ENCODE measurements around the gene ELOVL5. TPM values are rescaled to one million over a fixed set of nuclear protein-coding genes. Genes with fewer than 3 reads are reported as not detected.

ELOVL5 gene
- total and polyA plus RNA-seq, 2 donors (not counting 1 experiment from before 2014, with no cell fraction given), result 128 to 144 TPM

DNA sequence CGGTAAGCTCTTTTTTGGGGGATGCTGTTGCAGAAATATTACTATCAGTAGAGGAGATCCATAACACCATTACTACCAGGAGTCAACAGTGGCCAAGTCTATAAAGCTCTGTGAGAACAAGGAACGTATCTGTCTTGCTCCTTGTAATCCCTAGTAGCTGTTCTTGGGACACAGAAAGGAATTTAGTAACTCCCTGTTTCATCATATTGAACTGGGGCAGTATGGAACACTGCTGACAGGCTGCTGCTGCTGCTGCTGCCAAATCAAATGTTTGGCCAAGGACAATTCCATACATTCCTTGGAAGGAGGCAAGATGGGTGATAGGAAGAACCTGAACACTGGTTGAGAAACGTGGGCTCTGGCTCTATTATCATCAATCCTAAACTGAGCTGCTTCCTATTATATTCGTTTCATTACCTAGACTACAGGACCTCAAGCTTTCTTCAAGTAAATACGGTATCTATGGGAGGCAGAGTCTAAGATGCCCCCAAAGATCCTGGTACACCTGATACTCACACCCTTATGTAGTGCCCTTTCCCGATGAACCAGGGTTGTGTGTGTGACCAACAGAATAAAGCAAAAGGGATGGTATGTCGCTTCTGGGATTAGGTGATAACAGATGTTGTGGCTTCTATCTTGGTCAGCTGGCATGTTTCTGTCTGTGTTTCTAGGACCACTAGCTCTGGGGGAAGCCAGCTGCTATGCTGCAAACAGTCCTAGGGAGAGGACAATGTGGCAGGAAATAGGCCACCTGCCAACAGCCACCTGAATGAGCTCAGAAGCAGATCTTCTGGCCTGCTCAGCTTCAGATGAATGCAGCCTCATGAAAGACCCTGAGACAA, 39.5 kb downstream of the ELOVL5 start:
- ChIA-PET CTCF (interaction anchor here (0.9 to 3.0 kb wide), 14 partner anchors 8 to 175 kb away, joined by 3 to 9 read pairs (median 5); no protein-coding TSS in a partner anchor), POLR2A (no interaction called here)
- Mint-ChIP-seq H3K4me3 (peak overlapping the region; percentile 70), H3K27ac (peak overlapping the region; percentile 85), H3K27me3 (no peaks in the 10 kb centered on the region), H3K4me1 (peaks cover 80% of the 10 kb centered on the region), H3K9me3 (ENCODE audit: insufficient read depth) (no peaks in the 10 kb centered on the region)
- Histone ChIP-seq H3K36me3 (replicated peaks in 1 of 2; ENCODE audit: control extremely low read depth in 1 of 2, control insufficient read depth in 1 of 2, extremely low read depth in 1 of 2, insufficient read depth in 2 of 2, low read length in 1 of 2) (peaks cover 6 to 7% of the 10 kb centered on the region in 2 experiments), H3K4me3 (ENCODE audit: control extremely low read depth in 1 of 5, extremely low read depth in 1 of 5, insufficient read depth in 1 of 5, low read depth in 2 of 5, low read length in 4 of 5) (peak overlapping the region in 1 of 5 experiments; percentile 2), H3K27ac (ENCODE audit: low read length in 2 of 2) (peak overlapping the region; percentile 57 to 86), H4K20me1 (ENCODE audit: control insufficient read depth, insufficient read depth, low read length, poor library complexity, severe bottlenecking) (peaks cover 68% of the 10 kb centered on the region), H3K4me1 (ENCODE audit: control insufficient read depth in 2 of 2, insufficient read depth in 2 of 2, low read length in 2 of 2) (peaks cover 70 to 79% of the 10 kb centered on the region in 2 donors), H3K4me2 (replicated peaks; ENCODE audit: low read depth, low read length, poor library complexity, severe bottlenecking) (peak overlapping the region; percentile 47), H2AFZ (ENCODE audit: insufficient read depth, low read depth, low read length, poor library complexity, severe bottlenecking) (no peak overlapping the region), H3K79me2 (ENCODE audit: control insufficient read depth, insufficient read depth, low read length) (peaks cover 87% of the 10 kb centered on the region), H3K9ac (ENCODE audit: low read length) (peak overlapping the region; percentile 34), H3K9me3 (ENCODE audit: control extremely low read depth in 1 of 3, control insufficient read depth in 2 of 3, insufficient read depth in 1 of 3, low read length in 2 of 3) (no peaks in the 10 kb centered on the region), H3K27me3 (replicated peaks in 1 of 4; ENCODE audit: control extremely low read depth in 1 of 4, control insufficient read depth in 3 of 4, insufficient read depth in 4 of 4, low read length in 3 of 4) (no peaks in the 10 kb centered on the region)
- TF ChIP-seq, protein P1, sequence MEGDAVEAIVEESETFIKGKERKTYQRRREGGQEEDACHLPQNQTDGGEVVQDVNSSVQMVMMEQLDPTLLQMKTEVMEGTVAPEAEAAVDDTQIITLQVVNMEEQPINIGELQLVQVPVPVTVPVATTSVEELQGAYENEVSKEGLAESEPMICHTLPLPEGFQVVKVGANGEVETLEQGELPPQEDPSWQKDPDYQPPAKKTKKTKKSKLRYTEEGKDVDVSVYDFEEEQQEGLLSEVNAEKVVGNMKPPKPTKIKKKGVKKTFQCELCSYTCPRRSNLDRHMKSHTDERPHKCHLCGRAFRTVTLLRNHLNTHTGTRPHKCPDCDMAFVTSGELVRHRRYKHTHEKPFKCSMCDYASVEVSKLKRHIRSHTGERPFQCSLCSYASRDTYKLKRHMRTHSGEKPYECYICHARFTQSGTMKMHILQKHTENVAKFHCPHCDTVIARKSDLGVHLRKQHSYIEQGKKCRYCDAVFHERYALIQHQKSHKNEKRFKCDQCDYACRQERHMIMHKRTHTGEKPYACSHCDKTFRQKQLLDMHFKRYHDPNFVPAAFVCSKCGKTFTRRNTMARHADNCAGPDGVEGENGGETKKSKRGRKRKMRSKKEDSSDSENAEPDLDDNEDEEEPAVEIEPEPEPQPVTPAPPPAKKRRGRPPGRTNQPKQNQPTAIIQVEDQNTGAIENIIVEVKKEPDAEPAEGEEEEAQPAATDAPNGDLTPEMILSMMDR (IDR thresholded peaks at IDR 0.05), result no peak
- no peak for TF ChIP-seq EZH2 (IDR thresholded peaks at IDR 0.05; ENCODE audit: borderline replicate concordance, insufficient read depth, low read depth, low read length, poor library complexity, severe bottlenecking)
- intact Hi-C loops (cut with micrococcal nuclease), result loop anchor here (2.0 kb wide), 1 partner anchor 14 kb away; no protein-coding TSS in a partner anchor
- WGBS (ENCODE audit: insufficient coverage), result 36% methylated on average over 2 of the region's 7 CpGs
- peak; percentile 60 for ATAC-seq (ENCODE audit: low read depth)
- DNase-seq, result peak; percentile 39
